Gastroesophageal sphincter (tissue), 3 donors: ENCODE results near the gene TMEM150C.

Experiments
- POLR2A ChIP-seq, 2 donors: fragments of 450-650 bp; IDR thresholded peaks; one replicate each; pipeline ENCODE4 v1.6.1; 2017; ENCODE audit warnings: antibody characterized with exemption in 2 of 2, mild to moderate bottlenecking in 2 of 2, moderate library complexity in 1 of 2
- TF ChIP-seq, protein P1 (sequence below), 4 experiments: fragments of 200-600 bp in 2 of 4; fragments of 450-650 bp in 2 of 4; sonication (generic) in 1 of 4; IDR thresholded peaks; one replicate each; pipeline ENCODE4 v1.5.1; 2017 to 2019; ENCODE audit warnings: antibody characterized with exemption in 4 of 4, mild to moderate bottlenecking in 2 of 4, moderate library complexity in 2 of 4

DNA sequence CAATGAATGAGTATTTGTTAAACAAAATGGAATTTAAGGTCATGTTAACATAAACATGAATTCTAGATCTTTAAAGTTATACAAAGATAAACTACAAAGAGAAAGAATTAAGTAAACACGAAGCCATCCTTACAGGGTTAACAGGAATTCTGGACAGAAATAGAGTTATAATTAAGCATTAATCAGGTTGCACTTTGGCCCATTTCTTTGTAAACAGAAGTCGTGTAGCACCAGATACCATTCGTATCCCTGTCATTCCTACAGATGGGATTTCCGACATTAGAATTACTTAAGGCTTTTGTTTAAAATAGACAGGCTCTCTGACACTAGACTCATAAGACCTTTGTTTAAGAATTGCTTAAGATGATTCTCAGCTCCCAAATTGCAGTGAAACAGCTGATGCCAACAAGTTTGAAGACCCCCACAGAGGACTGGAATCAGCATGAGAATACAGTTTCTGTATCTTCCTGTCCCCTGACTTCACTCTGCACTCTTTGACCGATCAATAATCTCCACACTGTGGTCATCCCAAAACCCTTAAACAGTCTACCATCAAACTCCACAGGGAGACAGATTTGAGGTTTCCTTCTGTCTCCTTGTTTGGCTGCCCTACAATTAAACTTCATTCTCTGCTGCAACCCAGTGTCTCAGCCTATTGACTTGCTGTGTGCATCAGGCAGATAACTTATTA lies 22.3 kb upstream of the TMEM150C start:
- TF ChIP-seq, protein P1, sequence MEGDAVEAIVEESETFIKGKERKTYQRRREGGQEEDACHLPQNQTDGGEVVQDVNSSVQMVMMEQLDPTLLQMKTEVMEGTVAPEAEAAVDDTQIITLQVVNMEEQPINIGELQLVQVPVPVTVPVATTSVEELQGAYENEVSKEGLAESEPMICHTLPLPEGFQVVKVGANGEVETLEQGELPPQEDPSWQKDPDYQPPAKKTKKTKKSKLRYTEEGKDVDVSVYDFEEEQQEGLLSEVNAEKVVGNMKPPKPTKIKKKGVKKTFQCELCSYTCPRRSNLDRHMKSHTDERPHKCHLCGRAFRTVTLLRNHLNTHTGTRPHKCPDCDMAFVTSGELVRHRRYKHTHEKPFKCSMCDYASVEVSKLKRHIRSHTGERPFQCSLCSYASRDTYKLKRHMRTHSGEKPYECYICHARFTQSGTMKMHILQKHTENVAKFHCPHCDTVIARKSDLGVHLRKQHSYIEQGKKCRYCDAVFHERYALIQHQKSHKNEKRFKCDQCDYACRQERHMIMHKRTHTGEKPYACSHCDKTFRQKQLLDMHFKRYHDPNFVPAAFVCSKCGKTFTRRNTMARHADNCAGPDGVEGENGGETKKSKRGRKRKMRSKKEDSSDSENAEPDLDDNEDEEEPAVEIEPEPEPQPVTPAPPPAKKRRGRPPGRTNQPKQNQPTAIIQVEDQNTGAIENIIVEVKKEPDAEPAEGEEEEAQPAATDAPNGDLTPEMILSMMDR (IDR thresholded peaks at IDR 0.05) = no peak
- TF ChIP-seq POLR2A (IDR thresholded peaks at IDR 0.05) = no peak
